ENCODE data around the gene EEIG2. TPM values are rescaled to one million over a fixed set of nuclear protein-coding genes. Genes with fewer than 3 reads are reported as not detected.

Gene EEIG2
- total and polyA plus RNA-seq, 2 donors (not counting 1 experiment from before 2014, with no cell fraction given): 4.4 to 13.6 TPM

GRCh38 chr1:108606478-108606877 lies 46.6 kb downstream of the EEIG2 start:
- Histone ChIP-seq H4K20me1 (ENCODE audit: control insufficient read depth, insufficient read depth, low read length, poor library complexity, severe bottlenecking) (no peaks in the 10 kb centered on the region), H3K27me3 (replicated peaks in 1 of 4; ENCODE audit: control extremely low read depth in 1 of 4, control insufficient read depth in 3 of 4, insufficient read depth in 4 of 4, low read length in 3 of 4) (no peaks in the 10 kb centered on the region), H3K79me2 (ENCODE audit: control insufficient read depth, insufficient read depth, low read length) (no peaks in the 10 kb centered on the region), H3K27ac (ENCODE audit: low read length in 2 of 2) (no peak overlapping the region), H3K36me3 (replicated peaks in 1 of 2; ENCODE audit: control extremely low read depth in 1 of 2, control insufficient read depth in 1 of 2, extremely low read depth in 1 of 2, insufficient read depth in 2 of 2, low read length in 1 of 2) (peaks cover 0 to 63% of the 10 kb centered on the region in 2 experiments), H3K4me2 (replicated peaks; ENCODE audit: low read depth, low read length, poor library complexity, severe bottlenecking) (no peak overlapping the region), H3K4me3 (ENCODE audit: control extremely low read depth in 1 of 5, extremely low read depth in 1 of 5, insufficient read depth in 1 of 5, low read depth in 2 of 5, low read length in 4 of 5) (no peak overlapping the region), H3K9me3 (ENCODE audit: control extremely low read depth in 1 of 3, control insufficient read depth in 2 of 3, insufficient read depth in 1 of 3, low read length in 2 of 3) (no peaks in the 10 kb centered on the region), H3K9ac (ENCODE audit: low read length) (no peak overlapping the region), H2AFZ (ENCODE audit: insufficient read depth, low read depth, low read length, poor library complexity, severe bottlenecking) (no peak overlapping the region), H3K4me1 (ENCODE audit: control insufficient read depth in 2 of 2, insufficient read depth in 2 of 2, low read length in 2 of 2) (no peaks in the 10 kb centered on the region)
- H3K4me1 Mint-ChIP-seq: no peaks in the 10 kb centered on the region
- ChIA-PET POLR2A (no interaction called here), CTCF (no interaction called here)
- ATAC-seq (ENCODE audit: low read depth) (no peak), DNase-seq (no peak)
- TF ChIP-seq EZH2 (IDR thresholded peaks at IDR 0.05; ENCODE audit: borderline replicate concordance, insufficient read depth, low read depth, low read length, poor library complexity, severe bottlenecking): no peak
- TF ChIP-seq CTCF (IDR thresholded peaks at IDR 0.05): no peak
- intact Hi-C loops (cut with micrococcal nuclease): no loop called here
- H3K9me3 Mint-ChIP-seq (ENCODE audit: insufficient read depth): no peaks in the 10 kb centered on the region
- no peaks in the 10 kb centered on the region for H3K27me3 Mint-ChIP-seq
- H3K4me3 Mint-ChIP-seq: no peak overlapping the region
- no peak overlapping the region for H3K27ac Mint-ChIP-seq

DNA sequence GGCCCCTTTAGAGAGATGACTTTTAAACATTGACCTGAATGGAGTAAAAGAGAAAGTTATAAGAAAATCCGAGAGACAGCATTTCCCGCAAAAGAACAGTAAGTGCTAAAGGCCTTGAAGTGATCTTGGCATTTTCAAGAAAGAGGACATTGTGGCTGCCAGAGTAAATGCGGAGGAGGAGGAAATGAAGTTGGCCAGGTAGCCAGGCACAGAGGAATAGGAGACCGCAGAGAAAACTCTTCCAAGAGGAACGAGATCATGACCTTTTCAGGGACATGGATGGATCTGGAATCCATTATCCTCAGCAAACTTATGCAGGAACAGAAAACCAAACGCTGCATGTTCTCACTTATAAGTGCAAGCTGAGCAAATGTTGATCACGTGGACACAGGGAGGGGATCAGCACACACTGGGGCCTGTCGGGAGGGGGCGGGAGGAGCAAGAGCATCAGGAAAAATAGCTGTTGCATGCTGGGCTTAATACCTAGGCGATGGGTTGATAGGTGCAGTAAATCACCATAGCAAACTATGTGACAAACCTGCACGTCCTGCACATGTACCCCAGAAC lies 49.7 kb downstream of the EEIG2 start:
- Mint-ChIP-seq H3K27me3 (no peaks in the 10 kb centered on the region), H3K27ac (no peak overlapping the region), H3K4me1 (no peaks in the 10 kb centered on the region), H3K4me3 (no peak overlapping the region), H3K9me3 (ENCODE audit: insufficient read depth) (no peaks in the 10 kb centered on the region)
- no peak overlapping the region for H3K27ac ChIP-seq (ENCODE audit: low read length in 2 of 2)
- H4K20me1 ChIP-seq (ENCODE audit: control insufficient read depth, insufficient read depth, low read length, poor library complexity, severe bottlenecking): no peaks in the 10 kb centered on the region
- no peaks in the 10 kb centered on the region for H3K27me3 ChIP-seq (replicated peaks in 1 of 4; ENCODE audit: control extremely low read depth in 1 of 4, control insufficient read depth in 3 of 4, insufficient read depth in 4 of 4, low read length in 3 of 4)
- TF ChIP-seq CTCF (IDR thresholded peaks at IDR 0.05) (no peak), EZH2 (IDR thresholded peaks at IDR 0.05; ENCODE audit: borderline replicate concordance, insufficient read depth, low read depth, low read length, poor library complexity, severe bottlenecking) (no peak)
- no peak overlapping the region for H2AFZ ChIP-seq (ENCODE audit: insufficient read depth, low read depth, low read length, poor library complexity, severe bottlenecking)
- POLR2A ChIA-PET: no interaction called here
- ATAC-seq (ENCODE audit: low read depth) (no peak), DNase-seq (no peak)
- no peak overlapping the region for H3K4me2 ChIP-seq (replicated peaks; ENCODE audit: low read depth, low read length, poor library complexity, severe bottlenecking)
- H3K79me2 ChIP-seq (ENCODE audit: control insufficient read depth, insufficient read depth, low read length): no peaks in the 10 kb centered on the region
- no peak overlapping the region for H3K9ac ChIP-seq (ENCODE audit: low read length)
- intact Hi-C loops (cut with micrococcal nuclease): no loop called here
- peaks cover 0 to 59% of the 10 kb centered on the region in 2 experiments for H3K36me3 ChIP-seq (replicated peaks in 1 of 2; ENCODE audit: control extremely low read depth in 1 of 2, control insufficient read depth in 1 of 2, extremely low read depth in 1 of 2, insufficient read depth in 2 of 2, low read length in 1 of 2)
- H3K4me1 ChIP-seq (ENCODE audit: control insufficient read depth in 2 of 2, insufficient read depth in 2 of 2, low read length in 2 of 2): no peaks in the 10 kb centered on the region
- CTCF ChIA-PET: no interaction called here
- H3K9me3 ChIP-seq (ENCODE audit: control extremely low read depth in 1 of 3, control insufficient read depth in 2 of 3, insufficient read depth in 1 of 3, low read length in 2 of 3): no peaks in the 10 kb centered on the region
- no peak overlapping the region for H3K4me3 ChIP-seq (ENCODE audit: control extremely low read depth in 1 of 5, extremely low read depth in 1 of 5, insufficient read depth in 1 of 5, low read depth in 2 of 5, low read length in 4 of 5)
- 100% methylated on average over 8 of the region's 11 CpGs for WGBS (ENCODE audit: insufficient coverage)

Other genes starting within 250 kb of the EEIG2 start
- not detected in 2 replicates for gene NBPF6, start 109.8 kb upstream of the EEIG2 start, total RNA-seq
- gene NBPF6, start 109.8 kb upstream of the EEIG2 start, polyA plus RNA-seq: not detected in 2 replicates
- 6.2 and 6.4 TPM in 2 replicates for gene HENMT1, start 101.0 kb downstream of the EEIG2 start, total RNA-seq
- gene HENMT1, start 101.0 kb downstream of the EEIG2 start, polyA plus RNA-seq: 4.2 and 4.7 TPM in 2 replicates
- gene PRPF38B, start 132.2 kb downstream of the EEIG2 start, total RNA-seq: 107 and 114 TPM in 2 replicates
- 48.7 and 84.4 TPM in 2 replicates for gene PRPF38B, start 132.2 kb downstream of the EEIG2 start, polyA plus RNA-seq
- gene FNDC7, start 152.8 kb downstream of the EEIG2 start, total RNA-seq: 0.15 and 0.17 TPM in 2 replicates
- not detected in 2 replicates for gene FNDC7, start 152.8 kb downstream of the EEIG2 start, polyA plus RNA-seq
- 77.5 and 78.1 TPM in 2 replicates for gene STXBP3, start 186.6 kb downstream of the EEIG2 start, total RNA-seq
- 13.3 and 28.4 TPM in 2 replicates for gene STXBP3, start 186.6 kb downstream of the EEIG2 start, polyA plus RNA-seq